DMS153 (cell line): ENCODE data around the gene PCBP4.

Experiments
- DNase-seq: peaks from one replicate; lab custom pipeline; 2025; lab: John Stamatoyannopoulos, UW

The PCBP4 gene

DNA sequence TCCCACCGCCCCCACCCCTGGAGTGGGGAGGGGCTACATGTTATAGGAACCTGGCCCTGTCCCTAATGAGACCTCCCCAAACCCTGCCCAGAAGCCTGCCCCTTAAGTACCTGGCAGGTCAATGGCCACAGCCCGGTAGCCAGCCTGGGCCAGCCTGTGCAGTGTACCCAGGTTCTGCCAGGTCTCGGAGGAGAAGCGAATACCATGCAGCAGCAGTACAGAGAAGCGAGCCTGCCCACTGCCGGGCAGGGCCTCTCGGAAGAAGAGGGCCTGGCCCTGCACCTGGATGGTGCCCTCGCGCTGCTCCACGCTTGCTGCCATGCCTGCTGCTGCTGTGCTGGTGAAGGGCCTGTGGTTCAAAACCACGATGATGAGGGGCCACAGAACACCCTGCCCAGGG, 4.1 kb upstream of the PCBP4 start:
- DNase-seq: no peak

GRCh38 chr3:51970606-51971300, 3.5 kb upstream of the PCBP4 start:
- no peak for DNase-seq

- no peak for DNase-seq
Measured at GRCh38 chr3:51969841-51970240, 2.6 kb upstream of the PCBP4 start.

GRCh38 chr3:51968883-51969678, 1.8 kb upstream of the PCBP4 start:
- DNase-seq: no peak

GRCh38 chr3:51968170-51968775, 1.0 kb upstream of the PCBP4 start:
- DNase-seq: no peak

DNA sequence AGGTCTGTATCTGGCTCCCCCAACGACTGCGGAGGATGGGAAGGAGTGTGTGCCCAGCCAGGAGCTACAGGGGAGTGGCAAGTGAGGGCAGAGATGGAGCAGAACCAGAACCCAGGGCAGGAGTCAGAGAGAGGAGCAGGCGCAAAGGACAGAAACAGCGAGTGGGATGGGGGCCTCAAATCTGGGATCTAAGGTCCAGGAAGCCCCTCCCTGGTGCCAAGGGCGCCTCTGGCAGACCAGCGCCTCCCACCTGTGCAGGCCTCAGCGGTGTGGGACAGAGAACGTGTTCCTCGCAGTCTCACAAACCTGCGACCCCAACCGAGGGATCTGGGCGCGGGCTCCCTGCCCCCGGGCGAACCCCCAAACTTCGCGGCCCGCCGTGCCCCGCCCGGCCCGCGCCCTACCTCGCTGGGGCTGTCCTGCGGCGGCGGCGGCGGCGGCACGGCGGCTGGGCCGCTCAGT, 301 bp downstream of the PCBP4 start:
- DNase-seq: no peak

GRCh38 chr3:51966486-51966885, 768 bp downstream of the PCBP4 start:
- no peak for DNase-seq

GRCh38 chr3:51966016-51966415, 1.2 kb downstream of the PCBP4 start:
- no peak for DNase-seq

GRCh38 chr3:51964521-51964920, 2.7 kb downstream of the PCBP4 start:
- no peak for DNase-seq

DNA sequence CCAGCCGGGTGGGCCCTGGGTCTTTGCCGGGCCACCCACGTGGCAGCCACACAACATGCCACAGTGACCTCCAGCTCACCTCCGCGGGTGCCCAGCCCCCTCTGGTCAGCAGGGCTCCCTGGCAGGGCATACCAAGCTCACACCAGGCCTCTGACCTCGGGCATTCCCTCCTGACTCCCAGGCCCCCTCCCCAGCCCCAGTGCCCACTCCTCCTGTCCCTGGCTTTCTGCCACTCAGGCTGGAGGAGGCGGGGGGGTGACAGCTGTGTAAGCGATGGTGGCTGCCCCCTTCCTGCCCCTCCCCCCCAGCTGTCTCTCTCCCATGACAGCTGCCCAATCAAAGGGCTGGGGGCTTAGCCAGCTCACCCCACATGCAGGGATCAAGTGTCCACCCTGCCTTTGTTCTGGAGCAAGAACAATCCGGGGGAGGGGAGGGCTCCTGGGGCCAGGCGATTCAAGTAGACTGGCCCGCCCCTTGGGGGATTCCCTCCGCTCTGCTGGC, 3.3 kb downstream of the PCBP4 start:
- no peak for DNase-seq

GRCh38 chr3:51962854-51963530, 4.3 kb downstream of the PCBP4 start:
- no peak for DNase-seq

- no peak for DNase-seq
Measured at GRCh38 chr3:51961602-51962569, 5.4 kb downstream of the PCBP4 start.

GRCh38 chr3:51961011-51961410, 6.2 kb downstream of the PCBP4 start:
- no peak for DNase-seq

- DNase-seq: no peak
Measured at GRCh38 chr3:51960386-51960785, 6.9 kb downstream of the PCBP4 start.

GRCh38 chr3:51959651-51960050, 7.6 kb downstream of the PCBP4 start:
- no peak for DNase-seq

- DNase-seq: no peak
Measured at GRCh38 chr3:51958603-51959521, 8.4 kb downstream of the PCBP4 start.

DNA sequence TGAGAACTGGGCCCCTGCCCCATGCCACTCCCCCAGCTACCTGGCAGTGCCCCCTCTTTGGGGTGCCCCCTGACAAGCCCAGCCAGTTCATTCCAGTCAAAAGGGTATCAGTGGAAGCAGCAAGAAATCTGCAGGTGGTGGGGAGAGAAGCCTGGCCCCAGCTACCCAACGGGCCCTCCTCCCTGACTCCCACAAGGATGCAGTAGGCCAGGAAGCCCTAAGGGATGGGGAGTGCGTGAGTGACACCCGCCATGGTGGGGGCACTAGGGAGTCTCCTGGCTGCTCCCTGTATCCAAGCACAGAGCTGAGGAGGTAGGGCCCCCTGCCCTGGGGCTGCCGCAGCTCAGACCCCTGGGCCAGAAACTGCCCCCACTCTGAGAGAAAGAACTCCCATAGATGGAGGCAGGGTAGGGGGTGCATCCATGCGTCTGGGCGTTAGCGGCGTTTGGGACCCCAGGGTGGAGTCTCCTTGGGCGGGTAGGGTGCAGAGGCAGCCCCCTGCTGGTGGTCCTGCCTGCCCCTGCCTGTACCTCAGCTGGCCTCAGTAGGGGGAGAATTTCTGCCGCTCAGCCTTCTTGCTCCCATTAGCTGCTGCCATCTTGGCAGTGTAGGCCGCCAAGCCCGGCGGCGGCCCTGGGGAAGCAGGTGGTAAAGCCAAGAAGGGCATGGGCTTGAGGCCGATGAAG, 9.6 kb downstream of the PCBP4 start:
- no peak for DNase-seq

GRCh38 chr3:51955893-51956770, 11.1 kb downstream of the PCBP4 start:
- no peak for DNase-seq
